Keratinocyte (primary cell): ENCODE results near the gene LARGE1. TPM values are rescaled to one million over a fixed set of nuclear protein-coding genes. Genes with fewer than 3 reads are reported as not detected.

Source experiments
- DNase-seq: peaks from one replicate; pipeline ENCODE4 v3.0.0-alpha.2; 2011; ENCODE audit warnings: low read depth, missing footprints, low spot score
- FAIRE-seq: peaks from 2 replicates; lab custom pipeline; 2011; peaks lifted over from hg19 to GRCh38; lab: Jason Lieb, UNC
- H2AFZ ChIP-seq: 2 replicates; pipeline ENCODE4 v1.6.0; 2012; ENCODE audit warnings: low read length, control low read depth, inconsistent platforms; ENCODE audit not compliant: control insufficient read depth
- H3K27ac ChIP-seq: 2 replicates; pipeline ENCODE4 v1.5.1; 2011; ENCODE audit warnings: low read length; ENCODE audit not compliant: control insufficient read depth, insufficient read depth
- H3K27me3 ChIP-seq: 3 replicates; pipeline ENCODE4 v1.6.0; 2011; ENCODE audit warnings: low read length; ENCODE audit not compliant: control insufficient read depth, insufficient read depth; ENCODE audit errors: extremely low read depth
- H3K36me3 ChIP-seq, 2 experiments: 2 replicates in 1 of 2; 3 replicates in 1 of 2; pipeline ENCODE4 v1.5.1; 2011; ENCODE audit warnings: low read length in 2 of 2, mild to moderate bottlenecking in 1 of 2; ENCODE audit not compliant: control insufficient read depth in 2 of 2, insufficient read depth in 2 of 2; ENCODE audit errors: extremely low read depth in 1 of 2
- H3K4me1 ChIP-seq: 3 replicates; pipeline ENCODE4 v1.5.1; 2011; ENCODE audit warnings: low read length; ENCODE audit not compliant: control insufficient read depth, insufficient read depth; ENCODE audit errors: extremely low read depth
- H3K4me2 ChIP-seq: 3 replicates; pipeline ENCODE4 v1.6.0; 2011; ENCODE audit warnings: low read depth, low read length; ENCODE audit not compliant: control insufficient read depth, insufficient read depth; ENCODE audit errors: extremely low read depth
- H3K4me3 ChIP-seq, 3 experiments: fragments of 200-600 bp in 1 of 3; sonication (generic) in 1 of 3; 2 replicates in 2 of 3; 3 replicates in 1 of 3; pipeline ENCODE4 v1.5.1; 2011 to 2016; ENCODE audit warnings: low read length in 3 of 3, mild to moderate bottlenecking in 3 of 3, control low read depth in 2 of 3, inconsistent platforms in 1 of 3, low read depth in 1 of 3, mixed read lengths in 1 of 3, mixed run types in 1 of 3, moderate library complexity in 1 of 3; ENCODE audit not compliant: control insufficient read depth in 2 of 3, insufficient read depth in 2 of 3; ENCODE audit errors: extremely low read depth in 1 of 3
- H3K79me2 ChIP-seq: 2 replicates; pipeline ENCODE4 v1.6.0; 2012; ENCODE audit warnings: low read length; ENCODE audit not compliant: control insufficient read depth, insufficient read depth
- H3K9ac ChIP-seq: 3 replicates; pipeline ENCODE4 v1.6.0; 2011; ENCODE audit warnings: low read length; ENCODE audit not compliant: control insufficient read depth, insufficient read depth; ENCODE audit errors: extremely low read depth
- H3K9me1 ChIP-seq: 3 replicates; pipeline ENCODE4 v1.6.0; 2011; ENCODE audit warnings: low read length; ENCODE audit not compliant: control insufficient read depth, insufficient read depth; ENCODE audit errors: extremely low read depth
- H3K9me3 ChIP-seq: 2 replicates; pipeline ENCODE4 v1.5.1; 2012; ENCODE audit warnings: low read depth, low read length; ENCODE audit not compliant: control insufficient read depth
- H4K20me1 ChIP-seq: 3 replicates; pipeline ENCODE4 v1.6.0; 2011; ENCODE audit warnings: low read length; ENCODE audit not compliant: control insufficient read depth, insufficient read depth; ENCODE audit errors: extremely low read depth
- CTCF ChIP-seq, 3 experiments: IDR thresholded peaks in 1 of 3; conservative IDR thresholded peaks in 1 of 3; optimal IDR thresholded peaks in 1 of 3; 2 replicates in 2 of 3; 3 replicates in 1 of 3; pipeline versions ENCODE3 to v1.5.1; 2011; ENCODE audit warnings: low read length in 3 of 3, mild to moderate bottlenecking in 3 of 3, moderate library complexity in 2 of 3, control low read depth in 1 of 3, inconsistent platforms in 1 of 3; ENCODE audit not compliant: insufficient read depth in 2 of 3; ENCODE audit errors: extremely low read depth in 1 of 3
- EZH2 ChIP-seq: IDR thresholded peaks from one replicate; pipeline ENCODE4 v1.6.1; 2012; ENCODE audit warnings: inconsistent platforms, mild to moderate bottlenecking, low read length, moderate library complexity
- dilution Hi-C: fragments of 300-500 bp; cut with MboI; formaldehyde crosslinking; loops from one replicate; pipeline ENCODE4 v1.7.0; 2020; ENCODE audit warnings: low sequenced_read_pairs; ENCODE audit not compliant: extremely low pct_ligation_motif_present
- polyA plus RNA-seq, 5 experiments: library from polyadenylated mRNA; depleted of rRNA in 3 of 5; stranded (reverse) in 3 of 5; stranded (forward) in 1 of 5; unstranded in 1 of 5; fragments of >200 nt; gene quantifications; 1 replicate in 1 of 5; 2 replicates in 3 of 5; 3 replicates in 1 of 5; pipeline versions ENCODE4 v1.2.1 to v1.2.3, GENCODE V29; 2011 to 2012; ENCODE audit warnings: missing spikeins in 2 of 5, low read depth in 1 of 5, low replicate concordance in 1 of 5

Gene LARGE1
- polyA plus RNA-seq, 1 donor (not counting 4 experiments of a cell fraction or from before 2014, with no cell fraction given): 4.5 TPM

- FAIRE-seq (no peak), DNase-seq (no peak)
- H3K9me3 ChIP-seq: no peaks in the 10 kb centered on the region
These were observed 266.7 kb downstream of the LARGE1 start for GRCh38 chr22:33653532-33654063.

GRCh38 chr22:33652615-33653014 lies 267.7 kb downstream of the LARGE1 start:
- Histone ChIP-seq H3K9me3 (no peaks in the 10 kb centered on the region), H3K9me1 (no peaks in the 10 kb centered on the region), H3K27me3 (no peaks in the 10 kb centered on the region), H4K20me1 (no peaks in the 10 kb centered on the region), H3K27ac (no peak overlapping the region), H3K4me1 (no peaks in the 10 kb centered on the region), H3K9ac (no peak overlapping the region), H3K36me3 (no peaks in the 10 kb centered on the region), H3K79me2 (no peaks in the 10 kb centered on the region), H2AFZ (no peak overlapping the region), H3K4me2 (no peak overlapping the region), H3K4me3 (no peak overlapping the region)
- no peak for TF ChIP-seq EZH2
- no peak for TF ChIP-seq CTCF (optimal IDR thresholded peaks at IDR 0.05 in 1 of 3, IDR thresholded peaks at IDR 0.05 in 1 of 3, conservative IDR thresholded peaks at IDR 0.05 in 1 of 3; ENCODE audit: extremely low read depth in 1 of 3, insufficient read depth in 2 of 3, low read length in 3 of 3)
- FAIRE-seq (no peak), DNase-seq (peak; percentile 26)
- dilution Hi-C loops: no loop called here

More at GRCh38 chr22:33653532-33654063, 266.7 kb downstream of the LARGE1 start:
- Histone ChIP-seq H3K79me2 (no peaks in the 10 kb centered on the region), H3K9ac (no peak overlapping the region), H3K4me1 (no peaks in the 10 kb centered on the region), H3K4me3 (no peak overlapping the region), H3K36me3 (no peaks in the 10 kb centered on the region), H2AFZ (no peak overlapping the region), H3K27ac (no peak overlapping the region), H4K20me1 (no peaks in the 10 kb centered on the region), H3K27me3 (no peaks in the 10 kb centered on the region), H3K4me2 (no peak overlapping the region), H3K9me1 (no peaks in the 10 kb centered on the region)
- TF ChIP-seq CTCF (optimal IDR thresholded peaks at IDR 0.05 in 1 of 3, IDR thresholded peaks at IDR 0.05 in 1 of 3, conservative IDR thresholded peaks at IDR 0.05 in 1 of 3; ENCODE audit: extremely low read depth in 1 of 3, insufficient read depth in 2 of 3, low read length in 3 of 3) (no peak), EZH2 (no peak)
- dilution Hi-C loops: no loop called here
